GM19025 (cell line): ENCODE data around the gene RTN4R.

Experiments
- ATAC-seq: cut with Tn5 transposase; IDR thresholded peaks from one replicate; pipeline ENCODE4 v1.9.1; 2021; ENCODE audit warnings: mild to moderate bottlenecking, low read depth, moderate library complexity; ENCODE audit not compliant: unreplicated experiment

Gene RTN4R

GRCh38 chr22:20259327-20259688, 8.8 kb downstream of the RTN4R start:
- no peak for ATAC-seq

- no peak for ATAC-seq
Measured at GRCh38 chr22:20258584-20259326, 9.4 kb downstream of the RTN4R start.

GRCh38 chr22:20258021-20258299, 10.2 kb downstream of the RTN4R start:
- no peak for ATAC-seq

GRCh38 chr22:20257212-20258020, 10.7 kb downstream of the RTN4R start:
- ATAC-seq: no peak

- no peak for ATAC-seq
Measured at GRCh38 chr22:20256551-20257211, 11.4 kb downstream of the RTN4R start.

- ATAC-seq: no peak
Measured at GRCh38 chr22:20256027-20256426, 12.1 kb downstream of the RTN4R start.

- no peak for ATAC-seq
Measured at GRCh38 chr22:20254975-20255946, 12.9 kb downstream of the RTN4R start.

- no peak for ATAC-seq
Measured at GRCh38 chr22:20253161-20253560, 15.0 kb downstream of the RTN4R start.

- no peak for ATAC-seq
Measured at GRCh38 chr22:20251981-20252380, 16.1 kb downstream of the RTN4R start.

- no peak for ATAC-seq
Measured at GRCh38 chr22:20251491-20251890, 16.6 kb downstream of the RTN4R start.

- no peak for ATAC-seq
Measured at GRCh38 chr22:20249797-20250354, 18.2 kb downstream of the RTN4R start.

GRCh38 chr22:20248461-20248978, 19.6 kb downstream of the RTN4R start:
- no peak for ATAC-seq

- ATAC-seq: no peak
Measured at GRCh38 chr22:20247608-20248171, 20.4 kb downstream of the RTN4R start.

GRCh38 chr22:20247010-20247505, 21.1 kb downstream of the RTN4R start:
- no peak for ATAC-seq

- no peak for ATAC-seq
Measured at GRCh38 chr22:20246368-20247009, 21.6 kb downstream of the RTN4R start.

- no peak for ATAC-seq
Measured at GRCh38 chr22:20245577-20246367, 22.3 kb downstream of the RTN4R start.

GRCh38 chr22:20244691-20245576, 23.2 kb downstream of the RTN4R start:
- no peak for ATAC-seq
